ENCODE measurements around the gene OLA1. TPM values are rescaled to one million over a fixed set of nuclear protein-coding genes. Genes with fewer than 3 reads are reported as not detected.

The OLA1 gene
- total RNA-seq, 3 donors from 2014 or later = 56.0 to 73.7 (median 69.1) TPM

DNA sequence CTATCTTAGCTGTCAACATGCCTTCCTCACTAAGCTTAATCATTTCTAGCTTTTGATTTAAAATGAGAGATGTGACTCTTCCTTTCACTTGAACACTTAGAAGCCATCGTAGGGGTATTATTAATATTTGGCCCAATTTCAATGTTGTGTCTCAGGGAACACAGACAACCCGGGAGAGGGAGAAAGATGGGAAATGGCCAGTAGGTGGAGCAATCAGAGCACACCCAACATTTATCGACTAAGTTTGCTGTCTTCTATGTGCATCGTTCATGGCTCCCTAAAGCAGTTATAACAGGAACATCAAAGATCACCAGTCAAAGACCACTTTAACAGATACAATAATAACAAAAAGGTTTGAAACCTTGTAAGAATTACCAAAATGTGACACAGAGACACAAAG, 110.2 kb downstream of the OLA1 start:
- Histone ChIP-seq H3K4me3 (no peak overlapping the region), H3K4me1 (no peaks in the 10 kb centered on the region), H3K27ac (no peak overlapping the region), H3K27me3 (no peaks in the 10 kb centered on the region), H3K36me3 (no peaks in the 10 kb centered on the region), H3K9me3 (no peaks in the 10 kb centered on the region)
- DNase-seq (ENCODE audit: low spot score in 2 of 2) = no peak
- TF ChIP-seq POLR2AphosphoS5 (IDR thresholded peaks at IDR 0.05) (no peak), POLR2A (IDR thresholded peaks at IDR 0.05) (no peak), CTCF (IDR thresholded peaks at IDR 0.05) (no peak)
- intact Hi-C loops (cut with DNase I; ENCODE audit: low total_unique reads) = no loop called here

DNA sequence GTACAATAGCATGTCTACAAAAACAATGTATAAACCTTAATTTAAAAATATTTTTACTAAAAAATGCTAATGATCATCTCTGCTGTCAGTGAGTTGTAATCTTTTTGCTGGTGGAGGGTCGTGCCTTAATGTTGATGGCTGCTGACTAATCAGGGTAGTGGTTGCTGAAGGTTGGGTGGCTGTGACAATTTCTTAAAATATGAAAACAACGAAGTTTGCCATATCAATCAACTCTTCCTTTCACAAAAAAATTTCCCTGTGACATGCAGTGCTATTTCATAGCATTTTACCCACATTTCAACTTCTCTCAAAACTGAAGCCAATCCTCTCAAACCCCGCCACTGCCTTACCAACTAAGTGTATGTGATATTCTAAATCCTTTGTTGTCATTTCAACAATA, 112.4 kb downstream of the OLA1 start:
- no peak overlapping the region for H3K4me3 ChIP-seq
- intact Hi-C loops (cut with DNase I; ENCODE audit: low total_unique reads) = no loop called here
- H3K9me3 ChIP-seq = no peaks in the 10 kb centered on the region
- no peak for DNase-seq (ENCODE audit: low spot score in 2 of 2)
- TF ChIP-seq POLR2A (IDR thresholded peaks at IDR 0.05) (no peak), CTCF (IDR thresholded peaks at IDR 0.05) (no peak), POLR2AphosphoS5 (IDR thresholded peaks at IDR 0.05) (no peak)
- no peaks in the 10 kb centered on the region for H3K36me3 ChIP-seq
- no peaks in the 10 kb centered on the region for H3K27me3 ChIP-seq
- H3K4me1 ChIP-seq = no peaks in the 10 kb centered on the region
- no peak overlapping the region for H3K27ac ChIP-seq

DNA sequence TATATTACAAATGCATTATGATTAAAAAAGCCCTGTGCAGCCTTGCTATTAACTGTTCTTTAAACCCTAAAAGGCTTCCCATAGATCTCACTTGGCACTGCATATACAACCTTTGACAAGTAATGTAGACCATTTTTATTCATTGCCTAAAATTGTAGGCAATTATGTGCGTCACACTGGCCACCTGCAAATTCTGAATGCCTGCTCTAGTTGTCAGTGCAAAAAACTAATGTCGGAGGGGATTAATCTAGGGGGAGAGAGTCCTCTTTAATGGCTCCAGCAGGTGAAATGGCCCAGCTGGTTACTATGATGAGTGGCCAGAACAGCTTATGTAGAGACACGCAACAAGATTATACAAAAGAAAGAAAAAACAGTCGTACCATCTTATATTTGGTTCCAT, 123.2 kb downstream of the OLA1 start:
- TF ChIP-seq CTCF (IDR thresholded peaks at IDR 0.05) = no peak
- no peak for TF ChIP-seq POLR2A (IDR thresholded peaks at IDR 0.05)
- no peak for TF ChIP-seq POLR2AphosphoS5 (IDR thresholded peaks at IDR 0.05)
- Histone ChIP-seq H3K36me3 (no peaks in the 10 kb centered on the region), H3K27me3 (no peaks in the 10 kb centered on the region), H3K4me3 (no peak overlapping the region), H3K27ac (no peak overlapping the region), H3K4me1 (no peaks in the 10 kb centered on the region), H3K9me3 (no peaks in the 10 kb centered on the region)
- no peak for DNase-seq (ENCODE audit: low spot score in 2 of 2)
- intact Hi-C loops (cut with DNase I; ENCODE audit: low total_unique reads) = no loop called here

- H3K36me3 ChIP-seq = no peaks in the 10 kb centered on the region
These were observed 124.2 kb downstream of the OLA1 start for GRCh38 chr2:174124181-174124580.

DNA sequence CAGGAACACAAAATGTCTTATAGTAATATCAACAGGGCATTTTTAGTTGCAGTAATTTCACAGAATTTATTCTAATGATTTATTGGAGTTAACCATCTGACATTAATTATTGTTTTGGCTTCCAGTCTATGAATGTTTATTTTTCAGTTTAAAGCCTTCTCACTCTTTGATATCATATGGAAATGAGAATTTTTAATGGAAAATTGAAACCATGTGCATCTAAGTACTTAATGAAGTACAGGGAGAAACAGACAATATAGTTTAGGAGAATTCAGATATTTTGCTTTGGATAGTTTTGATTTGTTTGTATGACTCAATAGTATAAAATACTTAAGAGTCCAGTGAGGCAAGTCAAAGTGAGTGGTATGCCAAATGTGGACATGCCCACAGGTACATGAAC, 126.1 kb downstream of the OLA1 start:
- no peaks in the 10 kb centered on the region for H3K27me3 ChIP-seq
- H3K27ac ChIP-seq = no peak overlapping the region
- H3K4me3 ChIP-seq = no peak overlapping the region
- no peak for TF ChIP-seq CTCF (IDR thresholded peaks at IDR 0.05)
- TF ChIP-seq POLR2AphosphoS5 (IDR thresholded peaks at IDR 0.05) = no peak
- no peak for TF ChIP-seq POLR2A (IDR thresholded peaks at IDR 0.05)
- no peaks in the 10 kb centered on the region for H3K4me1 ChIP-seq
- no peak for DNase-seq (ENCODE audit: low spot score in 2 of 2)
- intact Hi-C loops (cut with DNase I; ENCODE audit: low total_unique reads) = no loop called here
- H3K9me3 ChIP-seq = no peaks in the 10 kb centered on the region
- no peaks in the 10 kb centered on the region for H3K36me3 ChIP-seq

More at GRCh38 chr2:174124181-174124580, 124.2 kb downstream of the OLA1 start:
- TF ChIP-seq POLR2AphosphoS5 (IDR thresholded peaks at IDR 0.05) = no peak
- TF ChIP-seq CTCF (IDR thresholded peaks at IDR 0.05) = no peak
- no peak for TF ChIP-seq POLR2A (IDR thresholded peaks at IDR 0.05)
- no peak overlapping the region for H3K27ac ChIP-seq
- no peaks in the 10 kb centered on the region for H3K9me3 ChIP-seq
- DNase-seq (ENCODE audit: low spot score in 2 of 2) = no peak
- H3K4me3 ChIP-seq = no peak overlapping the region
- H3K27me3 ChIP-seq = no peaks in the 10 kb centered on the region
- intact Hi-C loops (cut with DNase I; ENCODE audit: low total_unique reads) = no loop called here
- H3K4me1 ChIP-seq = no peaks in the 10 kb centered on the region

Data from breast epithelium (tissue), 4 donors.